SK-N-SH (cell line): ENCODE measurements around the gene GPSM3. TPM values are rescaled to one million over a fixed set of nuclear protein-coding genes. Genes with fewer than 3 reads are reported as not detected.
A peak's percentile ranks its signal among the peaks of the same experiment; 100 is the strongest.

Experiments
- CTCF ChIA-PET: fragments of 300-600, 350-600 bp; formaldehyde crosslinking; extraction: SDS; loops from one replicate; lab custom pipeline; 2021; lab: Yijun Ruan, JAX
- POLR2A ChIA-PET: fragments of 350-600 bp; sonication (Branson Sonifier 250); formaldehyde crosslinking; extraction: SDS; loops from one replicate; lab custom pipeline; 2020; ENCODE audit warnings: antibody characterized with exemption, inconsistent platforms; lab: Yijun Ruan, JAX
- DNase-seq: peaks from one replicate; pipeline ENCODE4 v3.0.0; 2012
- H2AFZ ChIP-seq: fragments of 200-600 bp; sonication (generic); 2 replicates; pipeline ENCODE4 v1.8.1; 2016; ENCODE audit warnings: antibody characterized with exemption, mild to moderate bottlenecking, low read depth
- H3F3A ChIP-seq: fragments of 200-600 bp; sonication (generic); replicated peaks from 2 replicates; pipeline ENCODE3; 2016; ENCODE audit warnings: antibody characterized with exemption, mild to moderate bottlenecking; ENCODE audit not compliant: insufficient read depth
- H3K27ac ChIP-seq, 2 experiments: fragments of 200-500 bp in 1 of 2; fragments of 200-600 bp in 1 of 2; sonication (Bioruptor generic) in 1 of 2; sonication (generic), shearing (Covaris generic) in 1 of 2; 2 replicates each; pipeline versions ENCODE4 v1.5.1 to v1.6.1; 2014 to 2016; ENCODE audit warnings: low read depth in 2 of 2, inconsistent platforms in 1 of 2, low read length in 1 of 2, mild to moderate bottlenecking in 1 of 2, mixed read lengths in 1 of 2
- H3K27me3 ChIP-seq: fragments of 200-600 bp; sonication (generic), shearing (Covaris generic); 2 replicates; pipeline ENCODE4 v1.6.1; 2016; ENCODE audit warnings: mixed run types; ENCODE audit not compliant: insufficient read depth
- H3K36me3 ChIP-seq, 2 experiments: fragments of 200-500 bp in 1 of 2; fragments of 200-600 bp in 1 of 2; sonication (Bioruptor generic) in 1 of 2; sonication (generic) in 1 of 2; replicated peaks in 1 of 2; 2 replicates each; pipeline versions ENCODE3 to v1.5.1; 2014 to 2016; ENCODE audit warnings: low read length in 1 of 2, mild to moderate bottlenecking in 1 of 2; ENCODE audit not compliant: insufficient read depth in 2 of 2, control insufficient read depth in 1 of 2
- H3K4me1 ChIP-seq, 2 experiments: fragments of 200-500 bp in 1 of 2; fragments of 200-600 bp in 1 of 2; sonication (Bioruptor generic) in 1 of 2; sonication (generic), shearing (Covaris generic) in 1 of 2; 2 replicates each; pipeline versions ENCODE4 v1.5.1 to v1.6.1; 2014 to 2016; ENCODE audit warnings: low read depth in 1 of 2, low read length in 1 of 2, mixed run types in 1 of 2; ENCODE audit not compliant: insufficient read depth in 2 of 2, control insufficient read depth in 1 of 2
- H3K4me2 ChIP-seq: fragments of 200-600 bp; sonication (generic), shearing (Covaris generic); 2 replicates; pipeline ENCODE4 v1.6.1; 2017; ENCODE audit warnings: mixed run types
- H3K4me3 ChIP-seq, 2 experiments: fragments of 200-500 bp in 1 of 2; fragments of 200-600 bp in 1 of 2; sonication (Bioruptor generic) in 1 of 2; sonication (generic), shearing (Covaris generic) in 1 of 2; 2 replicates each; pipeline versions ENCODE4 v1.5.1 to v1.8.1; 2014 to 2016; ENCODE audit warnings: low read depth in 2 of 2, inconsistent platforms in 1 of 2, low read length in 1 of 2, mild to moderate bottlenecking in 1 of 2, mixed read lengths in 1 of 2, moderate library complexity in 1 of 2
- H3K79me2 ChIP-seq: fragments of 200-600 bp; sonication (generic); 2 replicates; pipeline ENCODE4 v1.8.1; 2017; ENCODE audit warnings: mild to moderate bottlenecking; ENCODE audit not compliant: insufficient read depth
- H3K9ac ChIP-seq: fragments of 200-600 bp; sonication (generic); 2 replicates; pipeline ENCODE4 v1.6.1; 2017; ENCODE audit warnings: mixed run types
- H3K9me2 ChIP-seq: fragments of 200-600 bp; sonication (generic); 2 replicates; pipeline ENCODE4 v1.6.1; 2017; ENCODE audit warnings: mixed run types
- H3K9me3 ChIP-seq: fragments of 200-600 bp; sonication (generic); 2 replicates; pipeline ENCODE4 v1.6.1; 2017; ENCODE audit warnings: mixed run types, mild to moderate bottlenecking, moderate library complexity
- H4K20me1 ChIP-seq: fragments of 200-600 bp; sonication (generic); 2 replicates; pipeline ENCODE4 v1.6.1; 2017; ENCODE audit warnings: mild to moderate bottlenecking, mixed run types; ENCODE audit not compliant: insufficient read depth
- CTCF ChIP-seq: fragments of 200-600 bp; sonication (generic); IDR thresholded peaks from 2 replicates; pipeline ENCODE4 v1.6.1; 2017; ENCODE audit warnings: antibody characterized with exemption, mild to moderate bottlenecking, moderate library complexity
- EP300 ChIP-seq, 2 experiments: IDR thresholded peaks; 2 replicates each; pipeline versions ENCODE4 v1.4.0 to v1.6.1; 2012; ENCODE audit warnings: borderline replicate concordance in 1 of 2, low read depth in 1 of 2, low read length in 1 of 2
- MXI1 ChIP-seq: IDR thresholded peaks from 2 replicates; pipeline ENCODE4 v1.6.1; 2012; ENCODE audit warnings: mild to moderate bottlenecking, low read depth, low read length, improper control_type of control experiment
- RAD21 ChIP-seq: IDR thresholded peaks from 2 replicates; pipeline ENCODE4 v1.6.1; 2012; ENCODE audit warnings: mild to moderate bottlenecking, low read length
- RFX5 ChIP-seq: IDR thresholded peaks from 2 replicates; pipeline ENCODE4 v1.6.1; 2012; ENCODE audit warnings: mild to moderate bottlenecking, improper control_type of control experiment, low read length
- TAF1 ChIP-seq: IDR thresholded peaks from 2 replicates; pipeline ENCODE4 v1.6.1; 2012; ENCODE audit warnings: low read depth, mild to moderate bottlenecking, low read length, moderate library complexity, borderline replicate concordance
- USF1 ChIP-seq: IDR thresholded peaks from 2 replicates; pipeline ENCODE4 v1.4.0; 2012; ENCODE audit warnings: low read depth, borderline replicate concordance
- USF2 ChIP-seq: fragments of 150-350 bp; IDR thresholded peaks from 2 replicates; pipeline ENCODE4 v1.6.1; 2017; ENCODE audit warnings: antibody characterized with exemption, low read length, low read depth, borderline replicate concordance
- WGBS: methylation state at CpG from one replicate; pipeline ENCODE4 v1.1.6; 2017; ENCODE audit warnings: low lambda C conversion rate; 5-methylcytosine and 5-hydroxymethylcytosine counted together
- polyA plus RNA-seq, 3 experiments: library from polyadenylated mRNA; depleted of rRNA; stranded (reverse); fragments of >200 nt; gene quantifications; 2 replicates each; pipeline ENCODE4 v1.2.3, GENCODE V29; 2012
- TF ChIP-seq, protein P1 (sequence below): IDR thresholded peaks from 2 replicates; pipeline ENCODE4 v1.4.0; 2012; ENCODE audit warnings: low read depth, borderline replicate concordance

The GPSM3 gene
- polyA plus RNA-seq, 1 of the 3 experiments (the other 2 are of a cell fraction) = 1.5 TPM

GRCh38 chr6:32152769-32153563 lies 39.5 kb downstream of the GPSM3 start (continued):
- TF ChIP-seq, protein P1, sequence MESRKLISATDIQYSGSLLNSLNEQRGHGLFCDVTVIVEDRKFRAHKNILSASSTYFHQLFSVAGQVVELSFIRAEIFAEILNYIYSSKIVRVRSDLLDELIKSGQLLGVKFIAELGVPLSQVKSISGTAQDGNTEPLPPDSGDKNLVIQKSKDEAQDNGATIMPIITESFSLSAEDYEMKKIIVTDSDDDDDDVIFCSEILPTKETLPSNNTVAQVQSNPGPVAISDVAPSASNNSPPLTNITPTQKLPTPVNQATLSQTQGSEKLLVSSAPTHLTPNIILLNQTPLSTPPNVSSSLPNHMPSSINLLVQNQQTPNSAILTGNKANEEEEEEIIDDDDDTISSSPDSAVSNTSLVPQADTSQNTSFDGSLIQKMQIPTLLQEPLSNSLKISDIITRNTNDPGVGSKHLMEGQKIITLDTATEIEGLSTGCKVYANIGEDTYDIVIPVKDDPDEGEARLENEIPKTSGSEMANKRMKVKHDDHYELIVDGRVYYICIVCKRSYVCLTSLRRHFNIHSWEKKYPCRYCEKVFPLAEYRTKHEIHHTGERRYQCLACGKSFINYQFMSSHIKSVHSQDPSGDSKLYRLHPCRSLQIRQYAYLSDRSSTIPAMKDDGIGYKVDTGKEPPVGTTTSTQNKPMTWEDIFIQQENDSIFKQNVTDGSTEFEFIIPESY = no peak
- TF ChIP-seq USF2 = no peak
- no peak for TF ChIP-seq CTCF
- TF ChIP-seq RAD21 = no peak
- TF ChIP-seq MXI1 = no peak
- no peak for TF ChIP-seq RFX5
- no peak for TF ChIP-seq USF1
- no peak for TF ChIP-seq EP300 (IDR thresholded peaks at IDR 0.05; ENCODE audit: borderline replicate concordance in 1 of 2, low read depth in 1 of 2, low read length in 1 of 2)

DNA sequence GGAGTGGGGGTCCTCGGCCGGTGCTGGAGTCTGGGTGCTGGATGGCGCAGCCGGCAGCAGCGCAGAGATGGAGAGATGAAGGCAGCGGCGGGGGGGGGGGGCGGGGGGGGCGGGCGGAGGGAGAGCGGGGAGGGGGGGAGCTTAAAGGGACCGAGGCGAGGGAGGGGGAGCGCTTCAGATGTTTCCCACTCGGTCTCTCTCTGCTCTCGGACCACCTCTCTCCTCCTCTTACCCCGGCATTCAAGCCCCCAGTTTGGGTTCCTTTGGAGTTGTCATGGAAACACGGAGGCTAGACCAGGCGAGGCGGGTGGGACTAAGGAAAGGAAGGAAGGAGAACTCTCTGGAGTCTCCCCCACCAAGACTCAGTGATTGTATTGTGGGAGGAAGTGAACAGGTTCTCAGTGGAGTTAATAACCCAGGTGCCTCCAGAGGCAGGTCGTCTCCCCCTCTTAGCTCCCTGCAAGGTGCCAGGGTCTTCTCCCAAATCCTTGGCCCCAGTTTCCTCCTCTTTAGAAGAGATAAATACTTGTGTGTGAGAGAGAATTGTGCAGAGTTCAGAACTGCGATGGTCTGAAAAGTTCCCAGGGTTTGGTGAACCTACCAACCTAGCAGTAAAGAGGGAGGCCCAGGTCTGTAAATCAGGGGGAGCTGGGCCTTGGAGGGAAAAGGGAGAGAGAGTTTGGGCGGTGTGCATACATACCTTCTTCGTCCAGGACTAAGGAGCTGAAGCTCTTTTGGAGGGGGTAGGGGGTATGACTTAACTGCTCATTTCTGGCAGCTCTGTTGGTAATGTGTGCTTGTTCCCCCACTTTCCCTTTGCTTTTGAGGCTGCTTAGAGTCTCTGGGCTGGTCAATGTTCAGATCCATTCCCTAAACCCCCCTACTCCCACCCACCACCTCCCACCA lies 40.3 kb downstream of the GPSM3 start, which contains the start of gene PRRT1:
Gene PRRT1, minus strand, starts transcription at position 77 of the 906 bp plus-strand sequence. CDS start 112 bp downstream, outside the sequence.
- H4K20me1 ChIP-seq = no peaks in the 10 kb centered on the region
- H3F3A ChIP-seq = peaks cover 4% of the 10 kb centered on the region
- peak within 1 kb of the TSS; percentile 84 for H3K9ac ChIP-seq
- peaks cover 0 to 8% of the 10 kb centered on the region in 2 experiments for H3K36me3 ChIP-seq
- 55% methylated on average over 18 of the region's 24 CpGs for WGBS
- no peaks in the 10 kb centered on the region for H3K9me2 ChIP-seq
- ChIA-PET CTCF (interaction anchor here (0.6 to 0.9 kb wide), 5 partner anchors 14 to 111 kb away, joined by 3 to 8 read pairs (median 4); no protein-coding TSS in a partner anchor), POLR2A (interaction anchor here (1.6 kb wide), 1 partner anchor 25 kb away, joined by 5 read pairs; no protein-coding TSS in a partner anchor)
- H3K4me1 ChIP-seq = peaks cover 13 to 31% of the 10 kb centered on the region in 2 experiments; a peak in 3 of 4 replicates
- DNase-seq = peak; percentile 60
- H3K79me2 ChIP-seq = peaks cover 19% of the 10 kb centered on the region
- peak within 1 kb of the TSS; percentile 86 to 95; a peak in 3 of 4 replicates for H3K27ac ChIP-seq
- H3K9me3 ChIP-seq = no peaks in the 10 kb centered on the region
- H3K4me2 ChIP-seq = peak within 1 kb of the TSS; percentile 94
- H3K4me3 ChIP-seq = peak within 1 kb of the TSS; percentile 75 to 81
- TF ChIP-seq TAF1 = no peak
- peak within 1 kb of the TSS; percentile 87 for H2AFZ ChIP-seq
- no peaks in the 10 kb centered on the region for H3K27me3 ChIP-seq
